Naive B cell (primary cell): Measurements from ENCODE around the gene SLC16A4. TPM values are rescaled to one million over a fixed set of nuclear protein-coding genes. Genes with fewer than 3 reads are reported as not detected.

ENCODE experiments used
- ATAC-seq, 2 donors: fragments of 150-1000 bp; cut with Tn5 transposase; 2 replicates each; pipeline ENCODE4 v1.10.0; 2021; ENCODE audit warnings: low read depth in 2 of 2, mild to moderate bottlenecking in 2 of 2, moderate library complexity in 2 of 2
- DNase-seq: peaks from one replicate; pipeline ENCODE4 v3.0.0; 2022
- H3K27ac Mint-ChIP-seq, 6 donors: one replicate each; pipeline ENCODE4 v1.8.0; 2020 to 2022; ENCODE audit warnings: mild to moderate bottlenecking in 6 of 6, mixed read lengths in 6 of 6, moderate library complexity in 5 of 6, inconsistent platforms in 2 of 6
- H3K27me3 Mint-ChIP-seq, 3 donors: one replicate each; pipeline ENCODE4 v1.8.0; 2021 to 2022; ENCODE audit warnings: mixed read lengths in 3 of 3, mild to moderate bottlenecking in 1 of 3
- H3K36me3 Mint-ChIP-seq, 2 donors: one replicate each; pipeline ENCODE4 v1.8.0; 2020 to 2022; ENCODE audit warnings: mixed read lengths in 2 of 2, inconsistent platforms in 1 of 2, mild to moderate bottlenecking in 1 of 2
- H3K4me1 Mint-ChIP-seq, 3 donors: one replicate each; pipeline ENCODE4 v1.8.0; 2020 to 2022; ENCODE audit warnings: mixed read lengths in 3 of 3, inconsistent platforms in 1 of 3, mild to moderate bottlenecking in 1 of 3, moderate library complexity in 1 of 3
- H3K4me3 Mint-ChIP-seq, 8 donors: one replicate each; pipeline ENCODE4 v1.8.0; 2020 to 2022; ENCODE audit warnings: mild to moderate bottlenecking in 8 of 8, mixed read lengths in 8 of 8, moderate library complexity in 8 of 8, inconsistent platforms in 2 of 8
- H3K9me3 Mint-ChIP-seq, 7 donors: one replicate each; pipeline ENCODE4 v1.8.0; 2020 to 2022; ENCODE audit warnings: mixed read lengths in 7 of 7, mild to moderate bottlenecking in 5 of 7, inconsistent platforms in 2 of 7, moderate library complexity in 1 of 7
- polyA plus RNA-seq, 6 donors: library from polyadenylated mRNA; unstranded; fragments of 300-500 nt; fragmentation: Illumina TruSeq; gene quantifications; one replicate each; pipeline ENCODE4 v1.2.3, GENCODE V29; 2021; ENCODE audit warnings: low read depth in 6 of 6

Gene SLC16A4
- polyA plus RNA-seq, 6 donors from 2014 or later = 0.77 to 1.9 (median 1.2) TPM; not detected in 1

DNA sequence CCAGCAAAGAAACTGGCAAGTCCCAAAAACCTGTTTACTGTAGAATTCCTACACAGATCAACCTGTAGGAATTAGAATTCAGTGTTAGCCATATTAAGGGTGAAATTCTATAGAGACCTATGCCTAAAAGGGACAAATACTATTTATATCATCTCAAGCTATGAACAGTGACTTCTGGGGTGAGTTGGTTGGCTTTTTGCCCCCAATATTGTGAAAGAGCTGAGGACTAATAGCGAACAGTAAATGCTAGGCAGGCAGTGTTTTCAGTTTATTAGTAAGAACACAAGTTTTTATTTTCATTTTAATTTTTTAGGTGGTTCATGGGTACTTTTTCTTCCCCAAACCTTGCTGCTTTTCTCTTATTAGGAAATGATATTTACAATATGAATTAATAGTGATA lies 15.3 kb downstream of the SLC16A4 start:
- Mint-ChIP-seq H3K9me3 (no peaks in the 10 kb centered on the region), H3K36me3 (peaks cover 0 to 3% of the 10 kb centered on the region in 2 donors), H3K4me1 (peaks cover 18 to 21% (median 19%) of the 10 kb centered on the region in 3 donors), H3K27ac (peak overlapping the region in 2 of 6 donors; percentile 27 to 47), H3K4me3 (no peak overlapping the region), H3K27me3 (no peaks in the 10 kb centered on the region)
- ATAC-seq = no peak
- no peak for DNase-seq

DNA sequence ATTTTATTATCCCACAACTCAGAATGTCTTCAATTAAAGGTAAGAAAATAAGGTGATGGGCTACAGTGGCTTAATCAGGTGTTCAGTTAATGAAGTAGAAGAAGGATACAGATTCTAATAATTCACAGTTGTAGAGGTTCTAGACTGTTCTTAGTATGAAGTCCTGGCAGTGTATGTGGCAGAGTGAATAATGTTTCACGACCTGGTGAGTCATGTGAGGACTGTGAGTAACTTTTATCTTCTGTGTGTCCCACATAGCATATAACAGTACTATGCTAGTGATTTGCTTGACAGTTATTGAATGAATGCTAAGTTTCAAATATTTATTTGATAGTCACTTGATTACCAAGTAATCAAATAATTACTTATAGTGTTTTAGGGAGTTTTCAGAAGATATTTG lies 20.0 kb downstream of the SLC16A4 start:
- Mint-ChIP-seq H3K27me3 (no peaks in the 10 kb centered on the region), H3K4me3 (no peak overlapping the region), H3K9me3 (no peaks in the 10 kb centered on the region), H3K27ac (peak overlapping the region in 2 of 6 donors; percentile 24 to 25), H3K36me3 (no peaks in the 10 kb centered on the region), H3K4me1 (peaks cover 0 to 5% (median 4%) of the 10 kb centered on the region in 3 donors)
- no peak for DNase-seq
- ATAC-seq = no peak

DNA sequence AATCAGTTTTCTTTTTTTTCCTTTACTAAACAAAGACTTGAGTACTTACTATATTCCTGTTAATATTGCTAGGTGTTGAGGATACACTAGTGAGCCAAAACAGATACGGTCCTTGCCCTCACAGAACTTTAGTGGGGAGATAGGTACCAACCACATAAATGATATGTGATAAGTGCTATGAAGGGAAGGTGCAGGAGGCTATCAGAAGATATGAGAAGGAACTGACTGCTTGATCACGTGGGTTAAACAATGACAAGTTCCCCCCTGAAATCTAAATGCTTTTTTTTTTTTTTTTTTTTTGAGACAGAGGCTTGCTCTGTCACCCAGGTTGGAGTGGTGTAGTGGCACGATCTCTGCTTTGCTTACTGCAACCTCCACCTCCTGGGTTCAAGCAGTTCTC lies 26.6 kb downstream of the SLC16A4 start:
- no peaks in the 10 kb centered on the region for H3K27me3 Mint-ChIP-seq
- ATAC-seq (no peak), DNase-seq (no peak)
- H3K4me1 Mint-ChIP-seq = peaks cover 3 to 6% (median 4%) of the 10 kb centered on the region in 3 donors
- H3K36me3 Mint-ChIP-seq = peaks cover 0 to 13% of the 10 kb centered on the region in 2 donors
- H3K4me3 Mint-ChIP-seq = peak overlapping the region in 1 of 8 donors; percentile 43
- H3K27ac Mint-ChIP-seq = no peak overlapping the region
- H3K9me3 Mint-ChIP-seq = no peaks in the 10 kb centered on the region

DNA sequence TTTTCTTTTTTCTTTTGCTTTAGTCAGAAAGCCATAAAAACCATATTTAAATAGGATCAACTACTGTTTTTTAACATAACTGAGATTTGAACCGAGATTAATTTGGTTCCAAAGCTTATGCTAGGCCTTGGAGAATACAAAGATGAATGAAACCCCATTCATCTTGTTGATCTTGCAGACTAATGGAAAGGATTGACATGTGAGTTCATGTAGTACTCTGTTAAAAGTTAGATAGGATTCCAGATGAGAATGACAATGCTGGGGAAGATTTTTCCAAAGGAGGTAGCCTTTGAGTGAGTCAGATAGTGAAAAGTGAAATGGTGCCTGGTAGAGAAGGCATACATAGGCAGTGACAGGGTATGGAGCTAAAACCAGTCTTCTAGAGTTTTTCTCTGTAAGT lies 29.0 kb downstream of the SLC16A4 start:
- Mint-ChIP-seq H3K36me3 (peaks cover 0 to 13% of the 10 kb centered on the region in 2 donors), H3K27me3 (no peaks in the 10 kb centered on the region), H3K4me1 (peaks cover 3 to 6% (median 4%) of the 10 kb centered on the region in 3 donors), H3K27ac (peak overlapping the region in 2 of 6 donors; percentile 32 to 75), H3K9me3 (no peaks in the 10 kb centered on the region), H3K4me3 (no peak overlapping the region)
- no peak for DNase-seq
- no peak for ATAC-seq

DNA sequence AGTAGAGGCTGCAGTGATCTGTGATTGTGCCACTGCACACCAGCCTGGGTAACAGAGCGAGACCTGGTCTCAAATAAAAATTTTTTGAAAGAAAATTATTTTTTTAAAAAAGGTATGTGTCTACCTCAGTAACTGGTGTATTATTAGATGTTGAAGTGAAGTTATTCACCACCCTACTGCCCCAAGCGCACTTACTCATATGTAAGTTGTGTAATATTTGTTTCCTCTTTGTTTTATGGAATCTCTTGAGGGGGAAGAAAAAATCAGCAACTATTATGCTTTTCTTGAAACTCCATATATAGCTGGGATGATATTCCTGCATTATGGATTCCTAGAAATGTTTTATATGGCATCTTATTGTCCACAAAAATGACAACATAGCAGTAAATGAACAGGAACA lies 30.4 kb downstream of the SLC16A4 start:
- Mint-ChIP-seq H3K4me3 (no peak overlapping the region), H3K36me3 (peaks cover 0 to 20% of the 10 kb centered on the region in 2 donors), H3K27me3 (no peaks in the 10 kb centered on the region), H3K27ac (peak overlapping the region in 1 of 6 donors; percentile 14), H3K9me3 (no peaks in the 10 kb centered on the region), H3K4me1 (peaks cover 4 to 12% (median 11%) of the 10 kb centered on the region in 3 donors)
- ATAC-seq = no peak
- DNase-seq = no peak

DNA sequence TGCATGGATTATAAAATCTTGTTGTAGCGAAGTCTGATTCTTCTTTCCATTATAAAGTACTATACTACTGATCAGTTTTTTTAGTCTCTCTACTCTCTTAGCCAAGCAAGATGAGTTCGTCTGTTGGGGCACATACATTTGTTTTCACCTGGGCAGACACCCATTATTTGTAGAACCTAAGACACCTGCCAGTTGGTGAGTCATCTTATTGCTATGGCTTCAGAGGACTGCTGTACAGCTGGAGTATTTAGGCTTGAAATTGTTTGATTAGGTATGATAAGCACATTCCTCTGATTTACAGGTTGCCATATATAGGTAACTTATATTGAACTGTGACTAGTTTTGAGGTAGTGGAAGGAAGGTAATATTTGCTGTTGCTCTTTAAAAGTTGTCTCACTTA lies 34.4 kb downstream of the SLC16A4 start:
- Mint-ChIP-seq H3K36me3 (peaks cover 0 to 10% of the 10 kb centered on the region in 2 donors), H3K9me3 (no peaks in the 10 kb centered on the region), H3K27ac (peak overlapping the region in 3 of 6 donors; percentile 7 to 58 (median 19)), H3K27me3 (no peaks in the 10 kb centered on the region), H3K4me3 (no peak overlapping the region), H3K4me1 (peaks cover 9 to 21% (median 16%) of the 10 kb centered on the region in 3 donors)
- DNase-seq = no peak
- ATAC-seq = no peak

DNA sequence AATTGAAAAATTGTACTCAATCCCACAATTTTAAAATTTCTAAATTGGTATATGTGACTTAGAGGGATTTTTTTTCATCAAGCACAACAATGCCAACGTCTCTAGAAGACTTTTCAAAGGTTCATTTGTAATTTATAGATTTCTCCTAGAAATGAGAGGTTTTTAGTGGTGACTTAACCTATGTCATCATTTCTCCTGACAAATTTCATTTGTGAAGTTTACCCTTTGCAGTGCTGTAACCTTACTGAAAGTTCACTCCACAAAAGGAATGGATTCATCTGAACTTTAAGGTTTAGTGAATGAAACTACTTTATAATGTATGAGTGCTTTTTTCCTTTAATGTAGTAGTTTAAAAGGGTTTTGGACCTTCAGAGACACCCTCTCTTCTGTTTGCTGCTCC lies 35.5 kb downstream of the SLC16A4 start:
- peaks cover 15 to 31% (median 21%) of the 10 kb centered on the region in 3 donors for H3K4me1 Mint-ChIP-seq
- H3K9me3 Mint-ChIP-seq = no peaks in the 10 kb centered on the region
- no peak overlapping the region for H3K27ac Mint-ChIP-seq
- no peaks in the 10 kb centered on the region for H3K27me3 Mint-ChIP-seq
- peaks cover 0 to 10% of the 10 kb centered on the region in 2 donors for H3K36me3 Mint-ChIP-seq
- no peak overlapping the region for H3K4me3 Mint-ChIP-seq
- DNase-seq = no peak
- ATAC-seq = no peak

DNA sequence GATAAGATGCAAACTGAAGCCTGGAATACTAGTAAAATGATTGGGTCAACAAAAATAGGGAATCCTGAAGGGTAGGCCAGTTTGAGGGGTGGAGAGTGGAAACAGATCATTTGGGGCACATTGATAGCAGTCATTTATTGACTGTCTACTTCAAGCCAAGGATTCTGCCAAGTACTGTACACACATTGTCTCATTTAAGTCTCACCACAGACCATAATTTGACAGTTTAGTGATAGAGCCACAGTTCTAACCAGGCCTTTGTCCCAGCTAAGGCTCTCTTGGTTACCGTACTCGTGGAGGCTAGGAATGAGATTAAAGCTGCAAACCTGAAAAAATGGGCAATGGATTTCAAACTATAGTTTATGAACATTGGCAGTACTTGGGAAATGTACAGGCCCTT lies 40.5 kb downstream of the SLC16A4 start:
- Mint-ChIP-seq H3K4me3 (peak overlapping the region in 1 of 8 donors; percentile 21), H3K27ac (peak overlapping the region in 1 of 6 donors; percentile 13), H3K36me3 (peaks cover 0 to 9% of the 10 kb centered on the region in 2 donors), H3K4me1 (peaks cover 43 to 52% (median 48%) of the 10 kb centered on the region in 3 donors), H3K27me3 (no peaks in the 10 kb centered on the region), H3K9me3 (no peaks in the 10 kb centered on the region)
- DNase-seq = no peak
- no peak for ATAC-seq

DNA sequence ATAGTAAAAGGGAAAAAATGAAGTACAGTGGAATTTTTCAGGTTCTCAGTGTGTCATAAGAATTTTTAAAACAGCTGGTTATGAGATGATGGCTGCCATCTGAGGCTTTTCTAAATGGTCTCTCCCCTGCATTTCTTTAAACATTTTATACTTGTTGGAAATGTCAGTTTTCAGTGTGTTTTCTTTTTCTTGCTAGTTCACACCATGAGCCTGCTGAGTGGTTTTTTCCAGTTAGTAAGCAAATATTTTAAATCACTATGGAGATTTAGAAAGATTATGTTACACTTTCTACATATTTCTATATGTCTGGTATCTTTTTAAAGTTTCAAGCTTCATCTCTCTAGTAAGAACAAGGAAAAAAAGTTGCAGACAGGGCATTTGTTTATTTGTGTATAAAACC lies 42.1 kb downstream of the SLC16A4 start:
- Mint-ChIP-seq H3K27ac (peak overlapping the region in 2 of 6 donors; percentile 29 to 40), H3K36me3 (peaks cover 0 to 9% of the 10 kb centered on the region in 2 donors), H3K9me3 (no peaks in the 10 kb centered on the region), H3K4me1 (peaks cover 43 to 58% (median 57%) of the 10 kb centered on the region in 3 donors), H3K27me3 (no peaks in the 10 kb centered on the region), H3K4me3 (peak overlapping the region in 1 of 8 donors; percentile 15)
- ATAC-seq (no peak), DNase-seq (no peak)

DNA sequence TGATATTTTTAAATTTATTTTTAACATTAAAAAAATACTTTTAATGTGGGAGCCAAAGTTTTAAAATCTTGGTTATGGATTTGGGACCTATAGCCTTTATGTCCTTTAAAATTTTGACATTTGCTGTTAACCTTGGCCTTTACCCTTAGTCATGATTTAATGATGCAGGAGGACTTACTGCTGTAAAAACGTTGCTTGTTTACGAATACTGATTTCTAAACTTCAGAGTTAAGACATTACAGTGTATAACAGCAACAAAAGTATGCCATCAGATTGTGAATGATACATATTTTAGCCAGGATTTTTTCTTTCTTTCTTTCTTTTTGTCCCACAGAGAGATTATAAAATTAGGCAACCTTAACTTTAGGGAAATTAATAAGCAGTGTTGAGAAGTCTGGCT lies 42.8 kb downstream of the SLC16A4 start:
- no peaks in the 10 kb centered on the region for H3K9me3 Mint-ChIP-seq
- H3K27ac Mint-ChIP-seq = peak overlapping the region in 2 of 6 donors; percentile 38 to 40
- peak overlapping the region in 1 of 8 donors; percentile 15 for H3K4me3 Mint-ChIP-seq
- ATAC-seq = no peak
- DNase-seq = no peak
- H3K36me3 Mint-ChIP-seq = peaks cover 0 to 9% of the 10 kb centered on the region in 2 donors
- H3K4me1 Mint-ChIP-seq = peaks cover 46 to 64% (median 57%) of the 10 kb centered on the region in 3 donors
- no peaks in the 10 kb centered on the region for H3K27me3 Mint-ChIP-seq

DNA sequence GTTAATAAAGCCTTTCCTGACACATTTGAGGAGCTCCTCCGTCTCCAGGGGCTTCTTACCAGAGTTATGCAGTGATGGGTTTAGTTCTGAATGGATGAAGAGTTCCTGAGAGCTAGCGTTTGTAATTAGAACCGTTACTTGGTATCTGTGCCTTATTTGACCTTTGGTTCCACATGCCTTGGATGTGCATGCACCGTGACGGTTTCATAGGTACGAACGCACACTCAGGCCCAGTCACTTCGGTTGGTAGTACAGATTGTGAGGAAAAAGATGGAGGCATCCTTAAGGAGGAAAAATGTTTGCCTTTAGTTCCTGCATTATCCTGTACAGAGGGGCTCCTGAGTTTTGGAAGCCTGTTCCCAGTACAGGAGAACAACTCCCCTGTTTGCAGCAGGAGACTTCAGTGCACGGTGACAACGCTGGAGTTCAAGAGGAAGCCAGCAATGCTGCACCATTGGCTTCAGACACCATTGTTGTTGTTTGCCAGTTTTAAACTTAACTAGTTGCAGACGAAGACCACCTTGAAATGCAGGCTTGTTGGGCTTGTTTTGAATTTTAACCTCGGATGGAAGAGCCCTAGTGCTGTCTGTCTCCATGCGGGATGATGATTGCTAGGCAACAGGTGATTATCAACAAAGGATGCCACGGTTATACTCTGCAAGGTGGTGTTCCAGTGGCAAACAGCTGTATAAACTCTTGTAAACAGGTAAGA lies 43.5 kb downstream of the SLC16A4 start:
- H3K27ac Mint-ChIP-seq = peak overlapping the region in 2 of 6 donors; percentile 28 to 63
- DNase-seq (no peak), ATAC-seq (no peak)
- H3K36me3 Mint-ChIP-seq = peaks cover 0 to 9% of the 10 kb centered on the region in 2 donors
- no peaks in the 10 kb centered on the region for H3K9me3 Mint-ChIP-seq
- H3K27me3 Mint-ChIP-seq = no peaks in the 10 kb centered on the region
- peaks cover 52 to 68% (median 63%) of the 10 kb centered on the region in 3 donors for H3K4me1 Mint-ChIP-seq
- peak overlapping the region in 2 of 8 donors; percentile 7 to 23 for H3K4me3 Mint-ChIP-seq

DNA sequence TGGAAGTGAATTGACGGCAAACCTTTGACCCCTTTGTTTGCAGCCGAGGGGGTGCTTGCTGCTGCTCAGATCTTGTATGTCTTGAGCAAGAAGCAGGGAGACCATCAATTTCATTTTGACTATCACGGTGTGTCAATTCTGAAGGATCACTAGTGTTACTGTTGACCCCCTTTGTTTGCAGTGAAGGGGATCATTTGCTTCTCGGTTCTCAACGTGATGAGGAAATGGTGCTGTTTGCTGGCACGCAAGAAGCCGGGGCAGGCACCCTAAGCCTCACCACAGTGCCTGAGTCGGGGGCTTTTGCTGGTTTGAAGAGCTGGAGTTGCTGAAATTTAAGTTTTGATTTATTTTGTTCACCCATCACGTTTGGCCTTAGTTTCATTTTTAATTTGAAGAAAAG lies 44.1 kb downstream of the SLC16A4 start:
- Mint-ChIP-seq H3K4me3 (peak overlapping the region in 1 of 8 donors; percentile 7), H3K27ac (peak overlapping the region in 1 of 6 donors; percentile 15), H3K27me3 (no peaks in the 10 kb centered on the region), H3K36me3 (peaks cover 0 to 9% of the 10 kb centered on the region in 2 donors), H3K9me3 (no peaks in the 10 kb centered on the region), H3K4me1 (peaks cover 59 to 74% (median 68%) of the 10 kb centered on the region in 3 donors)
- DNase-seq (no peak), ATAC-seq (no peak)

DNA sequence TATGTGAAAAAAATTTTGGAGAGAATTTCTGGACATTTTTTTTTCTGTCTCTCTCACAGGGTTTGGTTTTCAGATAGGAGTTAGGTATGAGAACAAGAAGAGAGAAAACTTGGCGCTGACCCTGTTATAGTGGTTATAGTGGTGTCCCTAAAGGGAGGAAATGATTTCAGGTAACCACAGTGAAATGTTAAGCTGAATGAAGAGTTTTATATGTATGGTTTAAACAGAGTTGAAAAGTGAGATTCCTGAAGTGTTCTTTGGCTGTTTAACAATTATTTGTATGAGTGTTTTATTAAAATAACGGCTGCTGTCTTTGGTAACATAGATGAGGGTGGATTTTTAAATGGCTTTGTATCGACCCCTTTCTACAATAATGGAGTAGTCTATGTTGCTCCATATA lies 45.3 kb downstream of the SLC16A4 start:
- ATAC-seq = no peak
- Mint-ChIP-seq H3K36me3 (peaks cover 0 to 9% of the 10 kb centered on the region in 2 donors), H3K4me3 (peak overlapping the region in 2 of 8 donors; percentile 2 to 4)

DNA sequence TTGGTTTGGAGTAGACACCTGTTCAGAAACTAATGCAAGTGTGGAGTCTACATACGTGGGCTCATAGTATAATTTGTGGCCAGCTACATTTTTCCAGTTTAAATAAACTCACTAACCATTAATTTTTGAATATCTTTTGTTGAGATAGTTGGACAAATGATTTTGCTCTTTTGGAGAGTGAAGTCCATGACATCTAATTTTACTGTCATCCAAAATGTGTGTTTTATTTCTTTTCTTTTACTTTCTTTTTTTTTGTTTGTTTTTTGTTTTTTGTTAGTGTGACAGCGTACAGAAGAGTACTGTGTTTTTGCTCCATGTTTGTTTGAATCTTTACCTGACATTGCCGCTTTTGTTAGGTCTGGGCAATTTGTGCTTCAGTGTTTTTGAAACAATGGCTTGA lies 46.7 kb downstream of the SLC16A4 start:
- Mint-ChIP-seq H3K9me3 (no peaks in the 10 kb centered on the region), H3K4me1 (peaks cover 60 to 79% (median 65%) of the 10 kb centered on the region in 3 donors), H3K36me3 (peaks cover 0 to 9% of the 10 kb centered on the region in 2 donors), H3K27me3 (no peaks in the 10 kb centered on the region), H3K27ac (peak overlapping the region in 2 of 6 donors; percentile 9 to 69), H3K4me3 (peak overlapping the region in 5 of 8 donors; percentile 30 to 77 (median 68))
- no peak for DNase-seq
- ATAC-seq = no peak

More for the DNA sequence above, 45.3 kb downstream of the SLC16A4 start:
- no peak for DNase-seq
- Mint-ChIP-seq H3K4me1 (peaks cover 60 to 82% (median 68%) of the 10 kb centered on the region in 3 donors), H3K9me3 (no peaks in the 10 kb centered on the region), H3K27ac (peak overlapping the region in 4 of 6 donors; percentile 49 to 85 (median 60)), H3K27me3 (no peaks in the 10 kb centered on the region)
